GM18511 (cell line): ENCODE results near the gene LRP10.

Source experiments
- ATAC-seq: cut with Tn5 transposase; IDR thresholded peaks from one replicate; pipeline ENCODE4 v1.9.1; 2021; ENCODE audit warnings: mild to moderate bottlenecking, moderate library complexity; ENCODE audit not compliant: unreplicated experiment

The LRP10 gene

DNA sequence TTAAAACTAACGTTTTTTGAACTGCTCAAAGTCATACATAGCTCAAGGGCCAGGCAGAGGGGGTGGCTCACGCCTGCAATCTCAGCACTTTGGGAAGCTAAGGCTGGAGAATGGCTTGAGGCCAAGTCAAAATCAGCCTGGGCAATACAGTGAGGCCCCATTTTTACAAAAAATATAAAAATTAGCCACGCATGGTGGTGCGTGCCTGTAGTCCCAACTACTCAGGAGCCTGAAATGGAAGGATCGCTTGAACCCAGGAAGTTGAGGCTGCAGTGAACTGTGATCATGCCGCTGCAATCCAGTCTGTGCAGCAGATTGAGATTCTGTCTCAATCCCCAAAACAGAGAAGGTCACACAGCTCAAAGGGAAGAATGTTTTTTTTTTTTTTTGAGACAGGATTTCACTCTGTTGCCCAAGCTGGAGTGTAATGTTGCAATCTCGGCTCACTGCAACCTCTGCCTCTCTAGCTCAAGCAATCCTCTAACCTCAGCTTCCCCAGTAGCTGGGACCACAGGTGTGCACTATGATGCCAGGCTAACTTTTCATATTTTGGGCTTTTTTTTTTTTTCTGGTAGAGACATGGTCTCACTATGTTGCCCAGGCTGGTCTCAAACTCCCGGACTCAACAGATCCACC, 44.5 kb downstream of the LRP10 start:
- no peak for ATAC-seq

DNA sequence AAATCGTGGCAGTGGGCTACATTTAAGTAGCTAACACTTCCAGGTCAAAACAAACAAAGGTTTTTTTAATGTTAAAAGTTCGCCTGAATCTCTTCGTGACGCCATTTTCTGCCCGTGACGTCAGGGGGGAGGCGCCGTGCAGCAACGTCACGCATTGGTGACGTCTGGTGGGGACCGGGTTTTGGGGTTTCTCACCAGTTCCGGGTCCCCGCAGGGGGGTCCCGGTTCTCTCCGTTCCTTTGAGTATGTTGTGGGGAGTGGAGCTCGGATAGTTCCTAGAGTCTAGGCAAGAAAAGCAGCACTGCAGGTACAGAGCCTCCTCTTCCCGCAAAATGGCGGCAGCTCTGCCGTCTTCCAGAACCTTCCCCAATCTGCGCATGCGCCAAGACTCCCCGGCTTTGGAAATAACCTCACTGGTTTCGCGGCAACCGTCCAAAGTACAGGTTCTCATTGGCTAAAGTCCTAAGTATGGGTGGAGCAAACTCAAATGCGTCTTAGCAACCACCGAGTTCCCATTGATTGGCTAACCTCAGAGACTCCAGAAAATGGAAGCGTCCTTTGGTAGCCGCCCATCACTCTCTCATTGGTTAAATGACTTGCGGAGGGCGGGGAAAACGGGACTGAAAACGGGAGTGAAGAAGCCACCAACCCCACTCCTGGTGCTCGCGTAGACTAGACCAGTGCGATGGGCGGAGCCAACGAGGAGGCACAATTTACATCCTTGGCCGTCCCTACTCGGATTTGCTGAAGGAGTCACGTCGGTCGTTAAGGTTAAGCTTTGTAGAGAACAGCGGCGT, 47.5 kb downstream of the LRP10 start, which contains the start of gene RBM23:
Gene RBM23, minus strand, starts transcription at position 346 of the 797 bp plus-strand sequence.
- peak; percentile 94 for ATAC-seq

GRCh38 chr14:22919601-22919921, 48.0 kb downstream of the LRP10 start:
- ATAC-seq, result peak; percentile 23

DNA sequence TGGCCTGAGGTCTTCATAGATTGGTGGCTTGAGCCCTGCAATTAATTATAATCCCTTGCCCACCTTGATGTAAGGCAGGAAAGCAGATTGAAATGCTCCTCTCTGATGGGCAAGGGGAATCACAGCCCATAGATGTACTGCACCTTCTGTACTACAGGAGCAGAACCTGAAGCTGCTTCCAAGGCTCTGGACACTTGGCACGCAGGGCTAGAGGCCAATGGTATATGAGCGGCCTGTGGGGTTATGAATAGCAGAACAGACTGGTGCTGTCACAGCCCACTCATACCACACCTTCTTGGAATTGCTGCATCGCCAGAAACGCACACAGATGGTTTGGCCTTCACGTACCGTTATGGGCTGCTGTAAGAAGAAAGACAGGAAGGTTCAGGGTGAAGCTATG, 49.2 kb downstream of the LRP10 start:
- ATAC-seq, result no peak

DNA sequence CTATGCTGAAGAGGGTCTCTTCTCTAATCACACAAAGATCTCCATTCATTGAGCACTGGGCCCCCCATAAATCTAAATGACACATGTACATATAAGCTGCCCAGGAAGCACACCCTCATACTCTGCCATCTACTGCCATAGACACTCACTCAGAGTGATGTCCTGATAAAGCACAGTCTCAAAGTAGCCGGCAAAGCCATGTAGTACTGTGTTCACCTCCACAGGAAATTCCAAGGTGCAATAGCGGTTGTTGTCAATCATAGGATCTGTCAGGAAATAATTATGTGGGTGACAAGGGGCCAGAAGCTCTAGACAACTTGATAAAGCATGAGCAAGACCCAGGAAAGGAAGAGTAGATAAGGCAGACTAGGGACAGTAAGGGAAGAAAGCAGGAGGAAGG, 50.8 kb downstream of the LRP10 start:
- ATAC-seq, result no peak

GRCh38 chr14:22923746-22924145, 52.2 kb downstream of the LRP10 start:
- no peak for ATAC-seq

DNA sequence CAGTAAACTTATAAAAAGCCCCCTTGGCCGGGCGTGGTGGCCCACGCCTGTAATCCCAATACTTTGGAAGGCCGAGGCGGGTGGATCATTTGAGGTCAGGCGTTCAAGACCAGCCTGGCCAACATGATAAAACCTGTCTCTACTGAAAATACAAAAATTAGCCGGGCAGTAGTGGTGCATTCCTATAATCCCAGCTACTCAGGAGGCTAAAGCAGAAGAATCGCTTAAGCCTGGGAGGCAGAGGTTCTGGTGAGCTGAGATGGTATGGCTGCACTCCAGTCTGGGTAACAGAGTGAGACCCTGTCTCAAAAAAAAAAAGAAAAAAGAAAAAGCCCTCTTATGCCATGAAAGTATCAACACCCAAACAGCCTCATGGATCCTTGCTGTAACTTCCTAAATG, 54.0 kb downstream of the LRP10 start:
- ATAC-seq, result no peak

DNA sequence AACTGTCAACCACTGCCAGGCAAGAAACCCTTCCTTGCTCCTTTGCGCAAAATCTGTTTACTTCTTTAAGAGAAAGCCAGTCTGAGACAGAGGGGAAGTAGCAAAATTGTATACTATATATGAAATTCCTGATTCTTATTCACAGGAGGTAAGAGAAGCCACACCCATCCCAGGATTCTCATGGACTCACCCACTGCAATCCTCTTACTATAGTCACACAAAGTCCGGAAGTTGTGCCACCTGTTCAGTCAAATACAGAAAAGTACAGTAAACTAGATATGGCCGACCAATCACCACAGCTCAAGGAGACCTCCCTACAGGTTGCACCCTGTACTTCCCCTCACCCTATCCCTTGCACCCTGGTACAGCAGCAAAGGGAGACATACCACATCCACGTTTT, 54.8 kb downstream of the LRP10 start:
- no peak for ATAC-seq

DNA sequence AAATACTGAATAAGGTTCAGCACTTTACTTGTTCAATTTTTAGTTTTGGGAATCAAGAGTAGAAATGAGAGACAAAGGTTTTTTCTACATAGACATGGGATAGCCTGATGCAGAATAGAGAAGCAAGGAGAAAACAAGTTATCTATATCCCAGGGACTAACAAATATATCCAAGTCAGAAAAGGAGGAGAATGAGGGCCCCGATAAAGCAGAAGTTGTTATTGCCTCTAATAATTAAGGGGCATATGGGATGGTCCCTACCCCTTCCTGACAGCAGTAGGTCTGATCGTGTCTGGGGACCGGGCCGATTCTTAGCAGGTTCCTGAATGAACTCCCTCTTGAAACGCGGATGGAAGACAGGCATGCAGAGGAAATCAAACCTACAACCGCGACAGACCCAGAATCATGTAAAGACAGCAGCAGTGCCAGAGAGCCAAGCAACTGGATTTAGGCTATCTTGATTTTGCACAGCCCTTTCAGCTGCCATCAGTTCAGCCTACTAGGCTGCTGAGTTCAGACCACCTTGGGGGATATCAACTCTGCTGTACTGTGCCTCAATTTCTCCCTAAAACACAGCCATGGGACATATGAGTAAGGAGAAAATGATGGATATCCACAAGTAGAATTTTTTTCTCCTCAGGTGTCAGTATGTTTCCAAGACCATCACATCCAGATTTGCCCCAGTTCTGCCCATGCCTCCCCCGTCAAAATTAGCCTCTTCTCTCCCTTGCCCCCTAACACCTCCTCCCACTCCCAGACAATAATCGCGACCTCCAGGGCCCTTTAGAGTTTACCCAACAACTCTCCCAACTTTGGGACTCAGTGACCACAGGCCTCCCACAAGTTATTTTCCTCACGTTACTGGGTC, 56.9 kb downstream of the LRP10 start:
- ATAC-seq, result no peak

DNA sequence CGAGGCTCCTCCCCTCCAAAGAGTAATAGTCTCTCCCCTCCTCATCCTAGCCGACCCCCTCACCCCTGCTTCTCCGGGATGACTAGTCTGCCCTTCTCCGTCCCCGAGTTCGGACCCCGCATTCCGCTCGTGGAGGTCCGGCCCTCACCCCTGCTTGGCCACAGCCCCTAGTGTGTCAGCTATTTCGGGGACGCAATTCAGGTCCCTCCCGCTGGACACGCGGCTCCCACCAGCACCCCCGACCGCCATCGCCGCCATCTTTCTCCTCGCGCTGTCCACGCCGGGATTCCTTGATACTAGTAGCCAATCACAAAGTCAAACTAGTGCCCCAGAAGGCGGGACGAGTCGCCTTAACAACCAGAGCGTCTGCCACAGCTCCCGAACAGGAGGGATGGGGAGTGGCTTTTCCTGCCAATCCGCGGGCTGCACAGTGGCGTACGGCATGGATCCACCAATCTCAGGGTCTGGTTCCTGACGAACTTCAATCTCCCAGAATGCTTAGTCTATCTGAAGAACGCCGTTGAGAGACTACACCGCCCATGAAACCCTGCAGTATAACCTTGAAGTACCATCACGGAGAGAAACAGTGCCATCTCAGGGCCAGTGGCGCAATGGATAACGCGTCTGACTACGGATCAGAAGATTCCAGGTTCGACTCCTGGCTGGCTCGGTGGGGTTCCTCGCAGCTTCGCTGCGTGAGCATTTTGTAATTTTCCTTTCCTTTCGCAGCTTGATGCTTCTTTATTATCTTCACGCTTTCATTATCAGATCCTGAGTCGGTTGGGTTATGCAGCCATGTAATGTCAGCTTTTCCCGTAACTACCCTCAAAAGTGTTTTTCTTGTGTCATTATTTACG, 57.8 kb downstream of the LRP10 start, which contains the start of gene PRMT5:
Gene PRMT5, minus strand, starts transcription at position 273 of the 857 bp plus-strand sequence. Its CDS starts 15 bp downstream, at position 258.
- peak; percentile 94 for ATAC-seq

DNA sequence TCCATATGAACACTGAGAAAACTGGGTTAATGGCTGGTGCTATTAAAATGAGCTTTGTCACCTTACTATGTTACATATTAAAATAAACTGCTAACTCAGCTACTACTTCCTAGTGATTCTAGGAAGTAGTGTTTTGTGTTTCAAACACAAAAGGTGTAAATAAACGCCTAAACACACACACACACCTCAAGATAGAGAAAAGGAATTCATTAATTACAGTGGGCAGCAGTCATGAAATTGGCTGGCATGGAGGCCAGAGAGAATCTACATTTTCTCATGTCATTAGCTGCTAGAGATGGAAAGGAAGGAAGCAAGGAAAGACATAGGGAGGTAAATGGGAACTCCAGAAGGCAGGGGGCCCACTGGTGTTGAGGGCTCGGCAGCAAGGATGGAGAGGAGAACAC, 58.4 kb downstream of the LRP10 start:
- ATAC-seq, result no peak
